K562 (cell line): ENCODE data around the gene CAPZA1. TPM values are rescaled to one million over a fixed set of nuclear protein-coding genes. Genes with fewer than 3 reads are reported as not detected.

Experiments
- BACH1 ChIP-seq: fragments of 200-800 bp; sonication (Bioruptor generic); IDR thresholded peaks from 2 replicates; pipeline ENCODE4 v1.6.1; 2016; ENCODE audit warnings: missing genetic modification characterization, missing compliant biosample characterization
- HNRNPL ChIP-seq: fragments of 200-400 bp; formaldehyde crosslinking; IDR thresholded peaks from 2 replicates; pipeline ENCODE4 v1.6.1; 2017; ENCODE audit warnings: low read depth, mild to moderate bottlenecking, low read length
- HNRNPLL ChIP-seq: fragments of 200-400 bp; formaldehyde crosslinking; IDR thresholded peaks from 2 replicates; pipeline ENCODE4 v1.6.1; 2017; ENCODE audit warnings: low read length, low read depth, mild to moderate bottlenecking; ENCODE audit not compliant: poor library complexity, severe bottlenecking
- IRF2 ChIP-seq: sonication (generic); formaldehyde crosslinking; IDR thresholded peaks from 2 replicates; pipeline ENCODE4 v1.8.1; 2022; ENCODE audit warnings: mild to moderate bottlenecking, missing genetic modification reagents
- LCOR ChIP-seq: sonication (generic); formaldehyde crosslinking; IDR thresholded peaks from 2 replicates; pipeline ENCODE4 v1.8.0; 2022; ENCODE audit warnings: mild to moderate bottlenecking, missing genetic modification reagents
- MECOM ChIP-seq: fragments of 250-450 bp; sonication (Bioruptor Pico); IDR thresholded peaks from 2 replicates; pipeline ENCODE4 v1.8.0; 2022; ENCODE audit warnings: inconsistent platforms
- MTF1 ChIP-seq: fragments of 250-450 bp; sonication (Bioruptor Pico); IDR thresholded peaks from 2 replicates; pipeline ENCODE4 v1.9.0; 2021; ENCODE audit warnings: moderate library complexity, mild to moderate bottlenecking, inconsistent platforms, borderline replicate concordance
- POLR2B ChIP-seq: fragments of 450-650 bp; IDR thresholded peaks from 2 replicates; pipeline ENCODE4 v1.6.1; 2018; ENCODE audit warnings: low read depth; ENCODE audit not compliant: partially characterized antibody
- SMARCA5 ChIP-seq: fragments of 450-650 bp; IDR thresholded peaks from 2 replicates; pipeline ENCODE4 v1.6.1; 2016
- XRCC3 ChIP-seq: fragments of 450-650 bp; IDR thresholded peaks from 2 replicates; pipeline ENCODE4 v1.6.1; 2017; ENCODE audit warnings: mild to moderate bottlenecking, moderate library complexity
- ZNF445 ChIP-seq: fragments of 250-450 bp; sonication (Bioruptor Pico); IDR thresholded peaks from 2 replicates; pipeline ENCODE4 v1.4.0; 2020; ENCODE audit warnings: low read depth, mild to moderate bottlenecking, moderate library complexity
- ZNF740 ChIP-seq, 3 experiments: fragments of 200-800 bp in 1 of 3; sonication (Bioruptor generic) in 1 of 3; sonication (generic) in 1 of 3; formaldehyde crosslinking in 1 of 3; IDR thresholded peaks; 2 replicates each; pipeline versions ENCODE4 v1.6.1 to v1.8.0; 2016 to 2022; ENCODE audit warnings: mild to moderate bottlenecking in 2 of 3, missing compliant biosample characterization in 2 of 3, missing genetic modification characterization in 2 of 3, missing genetic modification reagents in 1 of 3
- ZNF830 ChIP-seq: fragments of 250-450 bp; sonication (Bioruptor Pico); IDR thresholded peaks from 2 replicates; pipeline ENCODE4 v1.5.0; 2021; ENCODE audit warnings: mild to moderate bottlenecking
- polyA plus RNA-seq, 8 experiments: library from polyadenylated mRNA; depleted of rRNA in 4 of 8; stranded (reverse) in 5 of 8; unstranded in 3 of 8; fragments of >200 nt; fragmentation: Nextera tagmentation in 2 of 8; fragmentation: Illumina TruSeq in 1 of 8; extraction: Ambion mirVana in 2 of 8; extraction: Trizol in 1 of 8; gene quantifications; 2 replicates each; pipeline versions ENCODE4 v1.2.1 to v1.2.3, GENCODE V29; 2011 to 2014; ENCODE audit warnings: inconsistent platforms in 1 of 8, missing spikeins in 1 of 8
- total RNA-seq, 7 experiments: library from RNA; depleted of rRNA in 6 of 7; stranded (reverse); fragments of >200 nt in 6 of 7; fragmentation: Illumina TruSeq in 2 of 7; extraction: Trizol in 2 of 7; gene quantifications; 2 replicates each; pipeline versions ENCODE4 v1.2.1 to v1.2.3, GENCODE V29; 2011 to 2021; ENCODE audit warnings: low replicate concordance in 1 of 7
- TF ChIP-seq, protein P1 (sequence below): fragments of 200-800 bp; sonication (Bioruptor generic); IDR thresholded peaks from 2 replicates; pipeline ENCODE4 v1.6.1; 2017; ENCODE audit warnings: missing genetic modification characterization, missing compliant biosample characterization
- TF ChIP-seq, protein P2 (sequence below), 2 experiments: fragments of 450-650 bp; conservative IDR thresholded peaks; 2 replicates each; pipeline ENCODE4 v1.6.1; 2017; ENCODE audit warnings: mild to moderate bottlenecking in 2 of 2, moderate library complexity in 2 of 2
- TF ChIP-seq, protein P3 (sequence below): sonication (generic); formaldehyde crosslinking; IDR thresholded peaks from 2 replicates; pipeline ENCODE4 v1.8.0; 2022; ENCODE audit warnings: mild to moderate bottlenecking, missing genetic modification reagents

The CAPZA1 gene
- total and polyA plus RNA-seq, 9 of the 15 experiments (the other 6 are each of a cell fraction or from before 2014, with no cell fraction given) = 237 to 1,020 (median 306) TPM

- TF ChIP-seq ZNF445 (CRISPR knock-in tag) (no peak), MECOM (CRISPR knock-in tag) (no peak; the same call in 1 of the 2 replicates), XRCC3 (no peak), POLR2B (peak; percentile 72), ZNF830 (CRISPR knock-in tag) (0 out of 2 replicates have a peak, but pooled peaks have one; percentile 10), SMARCA5 (no peak), IRF2 (CRISPR knock-in tag) (no peak), ZNF740 (CRISPR knock-in tag; IDR thresholded peaks at IDR 0.05) (peak; percentile 84), ZNF740 (tag; IDR thresholded peaks at IDR 0.05) (peak in 1 of 2 experiments; percentile 69; a peak in 2 of 4 replicates), HNRNPL (0 out of 2 replicates have a peak, but pooled peaks have one; percentile 18), MTF1 (CRISPR knock-in tag) (no peak), LCOR (CRISPR knock-in tag) (peak; percentile 94), HNRNPLL (no peak), BACH1 (tag) (no peak)
- TF ChIP-seq, protein P1, sequence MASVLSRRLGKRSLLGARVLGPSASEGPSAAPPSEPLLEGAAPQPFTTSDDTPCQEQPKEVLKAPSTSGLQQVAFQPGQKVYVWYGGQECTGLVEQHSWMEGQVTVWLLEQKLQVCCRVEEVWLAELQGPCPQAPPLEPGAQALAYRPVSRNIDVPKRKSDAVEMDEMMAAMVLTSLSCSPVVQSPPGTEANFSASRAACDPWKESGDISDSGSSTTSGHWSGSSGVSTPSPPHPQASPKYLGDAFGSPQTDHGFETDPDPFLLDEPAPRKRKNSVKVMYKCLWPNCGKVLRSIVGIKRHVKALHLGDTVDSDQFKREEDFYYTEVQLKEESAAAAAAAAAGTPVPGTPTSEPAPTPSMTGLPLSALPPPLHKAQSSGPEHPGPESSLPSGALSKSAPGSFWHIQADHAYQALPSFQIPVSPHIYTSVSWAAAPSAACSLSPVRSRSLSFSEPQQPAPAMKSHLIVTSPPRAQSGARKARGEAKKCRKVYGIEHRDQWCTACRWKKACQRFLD = peak; percentile 78
- TF ChIP-seq, protein P2, sequence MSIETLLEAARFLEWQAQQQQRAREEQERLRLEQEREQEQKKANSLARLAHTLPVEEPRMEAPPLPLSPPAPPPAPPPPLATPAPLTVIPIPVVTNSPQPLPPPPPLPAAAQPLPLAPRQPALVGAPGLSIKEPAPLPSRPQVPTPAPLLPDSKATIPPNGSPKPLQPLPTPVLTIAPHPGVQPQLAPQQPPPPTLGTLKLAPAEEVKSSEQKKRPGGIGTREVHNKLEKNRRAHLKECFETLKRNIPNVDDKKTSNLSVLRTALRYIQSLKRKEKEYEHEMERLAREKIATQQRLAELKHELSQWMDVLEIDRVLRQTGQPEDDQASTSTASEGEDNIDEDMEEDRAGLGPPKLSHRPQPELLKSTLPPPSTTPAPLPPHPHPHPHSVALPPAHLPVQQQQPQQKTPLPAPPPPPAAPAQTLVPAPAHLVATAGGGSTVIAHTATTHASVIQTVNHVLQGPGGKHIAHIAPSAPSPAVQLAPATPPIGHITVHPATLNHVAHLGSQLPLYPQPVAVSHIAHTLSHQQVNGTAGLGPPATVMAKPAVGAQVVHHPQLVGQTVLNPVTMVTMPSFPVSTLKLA (conservative IDR thresholded peaks at IDR 0.05) = peak; percentile 66 to 90
- TF ChIP-seq, protein P3, sequence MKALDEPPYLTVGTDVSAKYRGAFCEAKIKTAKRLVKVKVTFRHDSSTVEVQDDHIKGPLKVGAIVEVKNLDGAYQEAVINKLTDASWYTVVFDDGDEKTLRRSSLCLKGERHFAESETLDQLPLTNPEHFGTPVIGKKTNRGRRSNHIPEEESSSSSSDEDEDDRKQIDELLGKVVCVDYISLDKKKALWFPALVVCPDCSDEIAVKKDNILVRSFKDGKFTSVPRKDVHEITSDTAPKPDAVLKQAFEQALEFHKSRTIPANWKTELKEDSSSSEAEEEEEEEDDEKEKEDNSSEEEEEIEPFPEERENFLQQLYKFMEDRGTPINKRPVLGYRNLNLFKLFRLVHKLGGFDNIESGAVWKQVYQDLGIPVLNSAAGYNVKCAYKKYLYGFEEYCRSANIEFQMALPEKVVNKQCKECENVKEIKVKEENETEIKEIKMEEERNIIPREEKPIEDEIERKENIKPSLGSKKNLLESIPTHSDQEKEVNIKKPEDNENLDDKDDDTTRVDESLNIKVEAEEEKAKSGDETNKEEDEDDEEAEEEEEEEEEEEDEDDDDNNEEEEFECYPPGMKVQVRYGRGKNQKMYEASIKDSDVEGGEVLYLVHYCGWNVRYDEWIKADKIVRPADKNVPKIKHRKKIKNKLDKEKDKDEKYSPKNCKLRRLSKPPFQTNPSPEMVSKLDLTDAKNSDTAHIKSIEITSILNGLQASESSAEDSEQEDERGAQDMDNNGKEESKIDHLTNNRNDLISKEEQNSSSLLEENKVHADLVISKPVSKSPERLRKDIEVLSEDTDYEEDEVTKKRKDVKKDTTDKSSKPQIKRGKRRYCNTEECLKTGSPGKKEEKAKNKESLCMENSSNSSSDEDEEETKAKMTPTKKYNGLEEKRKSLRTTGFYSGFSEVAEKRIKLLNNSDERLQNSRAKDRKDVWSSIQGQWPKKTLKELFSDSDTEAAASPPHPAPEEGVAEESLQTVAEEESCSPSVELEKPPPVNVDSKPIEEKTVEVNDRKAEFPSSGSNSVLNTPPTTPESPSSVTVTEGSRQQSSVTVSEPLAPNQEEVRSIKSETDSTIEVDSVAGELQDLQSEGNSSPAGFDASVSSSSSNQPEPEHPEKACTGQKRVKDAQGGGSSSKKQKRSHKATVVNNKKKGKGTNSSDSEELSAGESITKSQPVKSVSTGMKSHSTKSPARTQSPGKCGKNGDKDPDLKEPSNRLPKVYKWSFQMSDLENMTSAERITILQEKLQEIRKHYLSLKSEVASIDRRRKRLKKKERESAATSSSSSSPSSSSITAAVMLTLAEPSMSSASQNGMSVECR (CRISPR knock-in tag) = peak; percentile 94
Observed at GRCh38 chr1:112700290-112701226, 80.9 kb downstream of the CAPZA1 start (continued).
